A673 (cell line): ENCODE data around the gene EPAS1.

Experiments used
- EZH2 ChIP-seq: fragments of 200-600 bp; sonication (generic); IDR thresholded peaks from 2 replicates; pipeline ENCODE4 v1.6.1; 2017; ENCODE audit warnings: borderline replicate concordance, low read depth, mild to moderate bottlenecking, mixed read lengths, antibody characterized with exemption, low read length; ENCODE audit not compliant: poor library complexity, severe bottlenecking
- TF ChIP-seq, protein P1 (sequence below): fragments of 300-800, 200-600 bp; sonication (generic); conservative IDR thresholded peaks from 2 replicates; pipeline ENCODE4 v1.5.1; 2017; ENCODE audit warnings: low read depth, mild to moderate bottlenecking, antibody characterized with exemption, low read length, moderate library complexity, mixed read lengths

- TF ChIP-seq EZH2, result no peak
- TF ChIP-seq, protein P1, sequence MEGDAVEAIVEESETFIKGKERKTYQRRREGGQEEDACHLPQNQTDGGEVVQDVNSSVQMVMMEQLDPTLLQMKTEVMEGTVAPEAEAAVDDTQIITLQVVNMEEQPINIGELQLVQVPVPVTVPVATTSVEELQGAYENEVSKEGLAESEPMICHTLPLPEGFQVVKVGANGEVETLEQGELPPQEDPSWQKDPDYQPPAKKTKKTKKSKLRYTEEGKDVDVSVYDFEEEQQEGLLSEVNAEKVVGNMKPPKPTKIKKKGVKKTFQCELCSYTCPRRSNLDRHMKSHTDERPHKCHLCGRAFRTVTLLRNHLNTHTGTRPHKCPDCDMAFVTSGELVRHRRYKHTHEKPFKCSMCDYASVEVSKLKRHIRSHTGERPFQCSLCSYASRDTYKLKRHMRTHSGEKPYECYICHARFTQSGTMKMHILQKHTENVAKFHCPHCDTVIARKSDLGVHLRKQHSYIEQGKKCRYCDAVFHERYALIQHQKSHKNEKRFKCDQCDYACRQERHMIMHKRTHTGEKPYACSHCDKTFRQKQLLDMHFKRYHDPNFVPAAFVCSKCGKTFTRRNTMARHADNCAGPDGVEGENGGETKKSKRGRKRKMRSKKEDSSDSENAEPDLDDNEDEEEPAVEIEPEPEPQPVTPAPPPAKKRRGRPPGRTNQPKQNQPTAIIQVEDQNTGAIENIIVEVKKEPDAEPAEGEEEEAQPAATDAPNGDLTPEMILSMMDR, result no peak
Measured at GRCh38 chr2:46383113-46383395, 85.8 kb downstream of the EPAS1 start.
